HG02973 (cell line): ENCODE data around the gene THRA.
"Not testable (repeated sequence)": the region's sequence is repeated elsewhere in the genome, so short reads cannot be mapped to it uniquely, and the experiment has no call there.

ENCODE experiments used
- ATAC-seq: cut with Tn5 transposase; IDR thresholded peaks from one replicate; pipeline ENCODE4 v1.9.1; 2021; ENCODE audit warnings: moderate library complexity; ENCODE audit not compliant: unreplicated experiment

The THRA gene

GRCh38 chr17:40111221-40112128 is 48.7 kb downstream of the THRA start:
- ATAC-seq: peak; percentile 39

- ATAC-seq: no peak
Observed at GRCh38 chr17:40112191-40112711, 49.5 kb downstream of the THRA start.

- ATAC-seq: no peak
Observed at GRCh38 chr17:40112718-40113109, 49.9 kb downstream of the THRA start.

GRCh38 chr17:40113110-40113906 is 50.5 kb downstream of the THRA start:
- peak; percentile 66 for ATAC-seq

- no peak for ATAC-seq
Observed at GRCh38 chr17:40113907-40114245, 51.1 kb downstream of the THRA start.

GRCh38 chr17:40115101-40115436 is 52.3 kb downstream of the THRA start:
- ATAC-seq: no peak

- peak; percentile 44 for ATAC-seq
Observed at GRCh38 chr17:40121181-40122135, 58.7 kb downstream of the THRA start, which contains the start of gene MSL1. MSL1 (plus strand) TSS chr17:40121971; CDS start chr17:40122613, 642 bp downstream.

- no peak for ATAC-seq
Observed at GRCh38 chr17:40122136-40122998, 59.6 kb downstream of the THRA start.

GRCh38 chr17:40122999-40123810 is 60.4 kb downstream of the THRA start:
- ATAC-seq: no peak

- ATAC-seq: no peak
Observed at GRCh38 chr17:40123811-40124114, 61.0 kb downstream of the THRA start.

- no peak for ATAC-seq
Observed at GRCh38 chr17:40124279-40125141, 61.7 kb downstream of the THRA start.

- no peak for ATAC-seq
Observed at GRCh38 chr17:40129498-40129897, 66.7 kb downstream of the THRA start.

- ATAC-seq: no peak
Observed at GRCh38 chr17:40130352-40131042, 67.7 kb downstream of the THRA start.

GRCh38 chr17:40134184-40134583 is 71.4 kb downstream of the THRA start:
- ATAC-seq: no peak

- no peak for ATAC-seq
Observed at GRCh38 chr17:40135817-40136216, 73.1 kb downstream of the THRA start.

- no peak for ATAC-seq
Observed at GRCh38 chr17:40139566-40140058, 76.8 kb downstream of the THRA start.

- ATAC-seq: not testable (repeated sequence)
Observed at GRCh38 chr17:40143166-40143565, 80.4 kb downstream of the THRA start.
